OCI-LY1 (cell line): ENCODE data around the gene SLC39A12.

Source experiments
- H2AFZ ChIP-seq: fragments of 200-600 bp; sonication (generic), shearing (Covaris generic); 2 replicates; pipeline ENCODE4 v1.6.0; 2014; ENCODE audit warnings: antibody characterized with exemption, mild to moderate bottlenecking, low read length
- H3F3A ChIP-seq: fragments of 200-600 bp; sonication (generic), shearing (Covaris generic); 2 replicates; pipeline ENCODE4 v1.6.0; 2014; ENCODE audit warnings: mild to moderate bottlenecking, antibody characterized with exemption, low read length, moderate library complexity; ENCODE audit not compliant: insufficient read depth
- H3K27ac ChIP-seq: fragments of 200-600 bp; sonication (generic); 2 replicates; pipeline ENCODE4 v1.5.1; 2014; ENCODE audit warnings: low read length, mixed run types, mild to moderate bottlenecking, low read depth; ENCODE audit not compliant: poor library complexity, severe bottlenecking
- H3K27me3 ChIP-seq: fragments of 200-600 bp; sonication (generic); 2 replicates; pipeline ENCODE4 v1.6.0; 2014; ENCODE audit warnings: antibody characterized with exemption, mild to moderate bottlenecking, low read length, moderate library complexity; ENCODE audit not compliant: insufficient read depth
- H3K36me3 ChIP-seq: fragments of 200-600 bp; sonication (generic); 2 replicates; pipeline ENCODE4 v1.6.1; 2014; ENCODE audit warnings: mild to moderate bottlenecking, antibody characterized with exemption, low read length, moderate library complexity, mixed read lengths; ENCODE audit not compliant: insufficient read depth
- H3K4me1 ChIP-seq: fragments of 200-600 bp; sonication (generic); 2 replicates; pipeline ENCODE4 v1.5.1; 2014; ENCODE audit warnings: mild to moderate bottlenecking, low read length, moderate library complexity; ENCODE audit not compliant: insufficient read depth, severe bottlenecking
- H3K4me2 ChIP-seq: fragments of 200-600 bp; sonication (generic), shearing (Covaris generic); 2 replicates; pipeline ENCODE4 v1.6.1; 2014; ENCODE audit warnings: low read length
- H3K4me3 ChIP-seq: fragments of 200-600 bp; sonication (generic); 2 replicates; pipeline ENCODE4 v1.5.1; 2014; ENCODE audit warnings: low read length, low read depth, mild to moderate bottlenecking, mixed read lengths; ENCODE audit not compliant: poor library complexity, severe bottlenecking
- H3K79me2 ChIP-seq: fragments of 200-600 bp; shearing (Covaris generic); 2 replicates; pipeline ENCODE4 v1.6.1; 2016; ENCODE audit warnings: mixed run types, low read length, mixed read lengths; ENCODE audit not compliant: insufficient read depth
- H3K9ac ChIP-seq: fragments of 200-600 bp; sonication (generic), shearing (Covaris generic); 2 replicates; pipeline ENCODE4 v1.6.1; 2014; ENCODE audit warnings: mild to moderate bottlenecking, low read length, mixed read lengths
- H3K9me2 ChIP-seq: fragments of 200-600 bp; sonication (generic), shearing (Covaris generic); 2 replicates; pipeline ENCODE4 v1.6.1; 2014; ENCODE audit warnings: low read depth, mild to moderate bottlenecking, low read length, mixed read lengths
- H3K9me3 ChIP-seq: fragments of 200-600 bp; shearing (Covaris generic); 2 replicates; pipeline ENCODE4 v1.6.1; 2014; ENCODE audit warnings: low read length, mixed read lengths
- H4K20me1 ChIP-seq: fragments of 200-600 bp; sonication (generic), shearing (Covaris generic); 2 replicates; pipeline ENCODE4 v1.6.0; 2016; ENCODE audit warnings: mild to moderate bottlenecking, low read length; ENCODE audit not compliant: insufficient read depth
- EZH2 ChIP-seq: fragments of 200-600 bp; sonication (generic), shearing (Covaris generic); IDR thresholded peaks from 2 replicates; pipeline ENCODE4 v1.8.0; 2017; ENCODE audit warnings: borderline replicate concordance, mixed run types, mild to moderate bottlenecking, antibody characterized with exemption, low read length, moderate library complexity, mixed read lengths
- TF ChIP-seq, protein P1 (sequence below): fragments of 200-600 bp; sonication (generic), shearing (Covaris generic); IDR thresholded peaks from 2 replicates; pipeline ENCODE4 v1.5.1; 2017; ENCODE audit warnings: mild to moderate bottlenecking, antibody characterized with exemption, low read length, moderate library complexity, mixed read lengths

The SLC39A12 gene

DNA sequence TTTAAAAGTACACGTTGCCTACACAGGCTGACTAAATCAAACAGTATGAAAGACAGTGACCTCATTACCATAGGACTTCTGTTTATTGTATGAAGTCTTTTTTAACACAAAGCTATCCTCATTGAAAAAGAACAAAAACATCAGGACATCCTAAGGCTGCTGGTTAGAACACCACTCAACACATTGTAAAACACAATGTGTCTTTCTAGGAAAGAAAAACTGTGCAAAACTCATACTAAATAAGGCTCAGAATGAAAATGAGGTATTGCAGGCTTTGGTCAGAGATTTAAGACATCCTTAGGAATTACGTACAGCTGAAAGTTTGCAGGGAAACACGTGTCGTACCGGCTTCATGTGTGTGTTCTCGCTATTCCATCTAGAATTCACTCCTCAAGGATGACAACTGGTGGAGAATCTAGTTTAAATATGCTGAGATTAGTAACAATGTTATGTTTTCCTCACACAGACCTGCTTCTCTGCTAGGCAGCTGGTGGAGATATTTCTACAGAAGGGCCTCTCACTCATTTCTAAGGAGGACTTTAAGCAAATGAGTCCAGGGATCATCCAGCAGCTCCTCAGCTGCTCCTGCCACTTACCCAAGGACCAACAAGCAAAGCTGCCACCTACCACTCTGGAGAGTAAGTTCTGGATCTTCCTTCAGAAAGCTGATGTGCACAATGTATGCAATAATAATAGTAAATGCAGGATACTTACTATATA lies 29.3 kb downstream of the SLC39A12 start:
- H3K4me1 ChIP-seq: no peaks in the 10 kb centered on the region
- H3K36me3 ChIP-seq: no peaks in the 10 kb centered on the region
- TF ChIP-seq EZH2: no peak
- TF ChIP-seq, protein P1, sequence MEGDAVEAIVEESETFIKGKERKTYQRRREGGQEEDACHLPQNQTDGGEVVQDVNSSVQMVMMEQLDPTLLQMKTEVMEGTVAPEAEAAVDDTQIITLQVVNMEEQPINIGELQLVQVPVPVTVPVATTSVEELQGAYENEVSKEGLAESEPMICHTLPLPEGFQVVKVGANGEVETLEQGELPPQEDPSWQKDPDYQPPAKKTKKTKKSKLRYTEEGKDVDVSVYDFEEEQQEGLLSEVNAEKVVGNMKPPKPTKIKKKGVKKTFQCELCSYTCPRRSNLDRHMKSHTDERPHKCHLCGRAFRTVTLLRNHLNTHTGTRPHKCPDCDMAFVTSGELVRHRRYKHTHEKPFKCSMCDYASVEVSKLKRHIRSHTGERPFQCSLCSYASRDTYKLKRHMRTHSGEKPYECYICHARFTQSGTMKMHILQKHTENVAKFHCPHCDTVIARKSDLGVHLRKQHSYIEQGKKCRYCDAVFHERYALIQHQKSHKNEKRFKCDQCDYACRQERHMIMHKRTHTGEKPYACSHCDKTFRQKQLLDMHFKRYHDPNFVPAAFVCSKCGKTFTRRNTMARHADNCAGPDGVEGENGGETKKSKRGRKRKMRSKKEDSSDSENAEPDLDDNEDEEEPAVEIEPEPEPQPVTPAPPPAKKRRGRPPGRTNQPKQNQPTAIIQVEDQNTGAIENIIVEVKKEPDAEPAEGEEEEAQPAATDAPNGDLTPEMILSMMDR: no peak
- H3K4me3 ChIP-seq: no peak overlapping the region
- no peaks in the 10 kb centered on the region for H3K9me3 ChIP-seq
- no peaks in the 10 kb centered on the region for H3K27me3 ChIP-seq
- no peak overlapping the region for H3K9ac ChIP-seq
- no peaks in the 10 kb centered on the region for H3K9me2 ChIP-seq
- H3K4me2 ChIP-seq: no peak overlapping the region
- no peak overlapping the region for H2AFZ ChIP-seq
- no peaks in the 10 kb centered on the region; the same call in 1 of the 2 replicates for H3F3A ChIP-seq
- H3K27ac ChIP-seq: no peak overlapping the region
- no peaks in the 10 kb centered on the region for H3K79me2 ChIP-seq
- no peaks in the 10 kb centered on the region for H4K20me1 ChIP-seq

DNA sequence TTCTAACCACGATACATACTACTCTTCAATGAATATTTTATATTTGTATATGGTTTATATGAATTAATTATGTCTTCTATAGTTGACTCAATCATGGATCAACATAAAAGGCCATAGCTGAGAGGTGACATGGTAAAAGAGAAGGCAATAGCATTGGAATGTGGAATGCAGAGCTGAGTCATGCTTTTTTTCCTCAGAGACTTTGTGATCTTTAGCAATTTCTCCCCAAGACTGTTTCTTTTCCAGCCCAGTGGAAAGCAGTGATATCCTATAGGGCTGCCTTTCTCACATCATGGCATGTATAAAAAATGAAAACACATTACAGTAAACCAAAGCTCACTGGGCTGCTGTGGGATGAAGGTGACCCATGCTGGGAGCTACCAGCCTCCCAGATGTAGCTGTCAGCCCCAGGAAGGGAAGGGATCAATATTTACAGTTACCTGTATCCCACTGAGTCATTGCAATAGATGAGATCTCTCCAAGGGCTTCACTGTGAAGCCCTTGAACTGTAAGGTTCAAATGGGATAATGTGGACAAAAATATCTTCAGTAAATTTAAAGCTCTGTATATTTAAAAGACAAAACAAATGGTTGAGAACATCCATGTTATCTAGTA lies 30.2 kb downstream of the SLC39A12 start:
- no peak overlapping the region for H3K4me2 ChIP-seq
- H3K79me2 ChIP-seq: no peaks in the 10 kb centered on the region
- H2AFZ ChIP-seq: no peak overlapping the region
- H3K9me3 ChIP-seq: no peaks in the 10 kb centered on the region
- no peak overlapping the region for H3K9ac ChIP-seq
- H3F3A ChIP-seq: no peaks in the 10 kb centered on the region; the same call in 1 of the 2 replicates
- no peak overlapping the region for H3K4me3 ChIP-seq
- H4K20me1 ChIP-seq: no peaks in the 10 kb centered on the region
- H3K36me3 ChIP-seq: no peaks in the 10 kb centered on the region
- no peaks in the 10 kb centered on the region for H3K4me1 ChIP-seq
- no peaks in the 10 kb centered on the region for H3K9me2 ChIP-seq
- TF ChIP-seq, protein P1: no peak
- no peak for TF ChIP-seq EZH2
- no peak overlapping the region for H3K27ac ChIP-seq
- H3K27me3 ChIP-seq: no peaks in the 10 kb centered on the region

DNA sequence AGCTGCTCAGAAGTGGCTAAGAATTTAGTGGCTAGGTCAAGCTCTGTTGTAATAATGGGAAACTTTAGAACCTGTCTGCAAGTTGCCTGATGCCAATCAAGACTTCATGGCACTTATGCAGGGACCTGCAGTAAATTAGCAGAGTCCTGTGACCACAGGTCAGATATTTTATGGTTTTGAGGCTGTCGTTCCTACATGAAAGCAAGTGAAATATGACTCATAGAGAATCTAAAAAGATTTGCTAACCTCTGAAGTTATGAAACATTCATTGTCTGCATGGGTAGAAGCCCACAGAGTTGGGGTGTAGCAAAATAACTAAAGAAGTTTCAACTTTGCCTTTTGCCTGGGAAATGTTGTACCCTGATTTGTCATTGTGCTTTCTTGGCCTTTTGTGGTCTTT lies 32.3 kb downstream of the SLC39A12 start:
- H3K9ac ChIP-seq: no peak overlapping the region
- no peaks in the 10 kb centered on the region for H3K79me2 ChIP-seq
- no peaks in the 10 kb centered on the region for H3K9me3 ChIP-seq
- H3K9me2 ChIP-seq: no peaks in the 10 kb centered on the region
- H3K4me1 ChIP-seq: no peaks in the 10 kb centered on the region
- TF ChIP-seq, protein P1: no peak
- no peak for TF ChIP-seq EZH2
- H3K4me3 ChIP-seq: no peak overlapping the region
- no peaks in the 10 kb centered on the region for H3F3A ChIP-seq
- no peaks in the 10 kb centered on the region for H4K20me1 ChIP-seq
- no peak overlapping the region for H3K27ac ChIP-seq
- H3K27me3 ChIP-seq: no peaks in the 10 kb centered on the region
- H3K36me3 ChIP-seq: no peaks in the 10 kb centered on the region
- no peak overlapping the region for H2AFZ ChIP-seq
- no peak overlapping the region for H3K4me2 ChIP-seq
